Neuronal stem cell (in vitro differentiated cells): ENCODE measurements around the gene BPI.
"Not testable (repeated sequence)": the region's sequence is repeated elsewhere in the genome, so short reads cannot be mapped to it uniquely, and the experiment has no call there.

ENCODE experiments used
- DNase-seq: peaks from one replicate; pipeline ENCODE4 v3.0.0-alpha.2; 2013; ENCODE audit warnings: low spot score
- H2AFZ ChIP-seq: one replicate; pipeline ENCODE4 v1.6.1; 2013; ENCODE audit warnings: mild to moderate bottlenecking, low read length, inconsistent platforms
- H2AK5ac ChIP-seq: 2 replicates; pipeline ENCODE4 v1.6.1; 2013; ENCODE audit warnings: low read depth, mild to moderate bottlenecking, inconsistent platforms, low read length, moderate library complexity, mixed read lengths
- H2BK120ac ChIP-seq: 2 replicates; pipeline ENCODE4 v1.6.1; 2013; ENCODE audit warnings: low read depth, mild to moderate bottlenecking, inconsistent platforms, low read length, moderate library complexity, mixed read lengths
- H2BK12ac ChIP-seq: one replicate; pipeline ENCODE4 v1.6.1; 2013; ENCODE audit warnings: low read length, inconsistent platforms
- H2BK15ac ChIP-seq: 2 replicates; pipeline ENCODE4 v1.6.1; 2013; ENCODE audit warnings: mild to moderate bottlenecking, low read length, inconsistent platforms, mixed read lengths
- H2BK5ac ChIP-seq: one replicate; pipeline ENCODE4 v1.6.1; 2013; ENCODE audit warnings: inconsistent platforms, mild to moderate bottlenecking, low read length, moderate library complexity
- H3K14ac ChIP-seq: one replicate; pipeline ENCODE4 v1.6.1; 2013; ENCODE audit warnings: low read length, inconsistent platforms
- H3K18ac ChIP-seq: 2 replicates; pipeline ENCODE4 v1.6.1; 2013; ENCODE audit warnings: low read length, inconsistent platforms
- H3K23ac ChIP-seq: 2 replicates; pipeline ENCODE4 v1.6.1; 2013; ENCODE audit warnings: low read depth, mild to moderate bottlenecking, mixed read lengths, low read length, inconsistent platforms; ENCODE audit not compliant: poor library complexity
- H3K27ac ChIP-seq: replicated peaks from 3 replicates; pipeline ENCODE4 v1.5.1; 2013; ENCODE audit warnings: low read length, inconsistent platforms
- H3K27me3 ChIP-seq, 3 experiments: 2 replicates each; pipeline ENCODE4 v1.6.1; 2013; ENCODE audit warnings: low read length in 3 of 3, mild to moderate bottlenecking in 2 of 3, inconsistent platforms in 1 of 3, low read depth in 1 of 3, mixed read lengths in 1 of 3, moderate library complexity in 1 of 3; ENCODE audit not compliant: control insufficient read depth in 3 of 3, insufficient read depth in 3 of 3
- H3K36me3 ChIP-seq, 2 donors: replicated peaks in 1 of 2; 2 replicates each; pipeline ENCODE4 v1.6.1; 2013; ENCODE audit warnings: low read length in 2 of 2; ENCODE audit not compliant: control insufficient read depth in 2 of 2, insufficient read depth in 2 of 2
- H3K4ac ChIP-seq: 2 replicates; pipeline ENCODE4 v1.6.1; 2013; ENCODE audit warnings: inconsistent platforms, mild to moderate bottlenecking, low read length, moderate library complexity
- H3K4me1 ChIP-seq, 2 donors: 1 replicate in 1 of 2; 2 replicates in 1 of 2; pipeline ENCODE4 v1.6.1; 2013; ENCODE audit warnings: low read length in 2 of 2, low read depth in 1 of 2; ENCODE audit not compliant: control insufficient read depth in 2 of 2, insufficient read depth in 1 of 2
- H3K4me2 ChIP-seq: one replicate; pipeline ENCODE4 v1.6.1; 2013; ENCODE audit warnings: mild to moderate bottlenecking, low read length, inconsistent platforms; ENCODE audit not compliant: insufficient read depth, poor library complexity, severe bottlenecking
- H3K4me3 ChIP-seq, 2 donors: 2 replicates each; pipeline ENCODE4 v1.5.1; 2013; ENCODE audit warnings: low read length in 2 of 2, mild to moderate bottlenecking in 2 of 2, inconsistent platforms in 1 of 2, moderate library complexity in 1 of 2
- H3K79me1 ChIP-seq: one replicate; pipeline ENCODE4 v1.6.1; 2013; ENCODE audit warnings: low read depth, mild to moderate bottlenecking, inconsistent platforms, low read length, moderate library complexity
- H3K9ac ChIP-seq: one replicate; pipeline ENCODE4 v1.6.1; 2013; ENCODE audit warnings: mild to moderate bottlenecking, low read depth, low read length, inconsistent platforms; ENCODE audit not compliant: poor library complexity
- H3K9me3 ChIP-seq, 2 donors: replicated peaks in 1 of 2; 2 replicates each; pipeline versions ENCODE3 to v1.6.1; 2013; ENCODE audit warnings: low read length in 2 of 2, mild to moderate bottlenecking in 2 of 2, inconsistent platforms in 1 of 2, low read depth in 1 of 2, mixed read lengths in 1 of 2, moderate library complexity in 1 of 2; ENCODE audit not compliant: control insufficient read depth in 2 of 2, insufficient read depth in 1 of 2
- H4K8ac ChIP-seq: one replicate; pipeline ENCODE4 v1.6.1; 2013; ENCODE audit warnings: low read depth, mild to moderate bottlenecking, inconsistent platforms, low read length, moderate library complexity
- H4K91ac ChIP-seq: one replicate; pipeline ENCODE4 v1.6.1; 2013; ENCODE audit warnings: low read length, low read depth, mild to moderate bottlenecking, inconsistent platforms; ENCODE audit not compliant: poor library complexity
- WGBS, 2 donors: extraction: QIAGEN DNeasy Blood & Tissue Kit; methylation state at CpG; one replicate each; pipeline ENCODE4 v1.1.7; 2013; ENCODE audit warnings: missing lambda C conversion rate in 2 of 2, mixed read lengths in 1 of 2; ENCODE audit not compliant: insufficient read length in 2 of 2, insufficient replicate concordance in 1 of 2; ENCODE audit errors: extremely low coverage in 2 of 2; 5-methylcytosine and 5-hydroxymethylcytosine counted together

BPI gene

DNA sequence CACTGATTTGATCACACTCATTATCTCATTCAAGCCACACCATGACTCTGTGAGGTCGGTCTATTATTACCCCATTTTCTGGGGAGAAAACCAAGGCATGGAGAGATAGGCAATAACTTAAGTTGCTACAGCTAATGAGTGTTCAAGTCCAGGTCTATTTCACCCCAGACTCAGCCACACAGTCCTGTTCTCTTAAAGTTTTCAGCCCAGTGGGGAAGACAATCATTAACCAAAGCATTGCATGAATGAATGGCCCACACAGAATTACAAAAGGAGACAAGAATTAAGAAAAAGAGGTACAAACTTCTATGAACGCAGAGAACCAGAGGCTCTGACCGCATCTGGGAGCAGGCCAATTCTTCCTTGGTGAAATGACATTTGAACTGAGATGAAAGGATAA is 7.1 kb downstream of the BPI start:
- Histone ChIP-seq H3K79me1 (no peaks in the 10 kb centered on the region), H2AFZ (no peak overlapping the region), H3K23ac (no peak overlapping the region), H2BK120ac (no peak overlapping the region), H2BK15ac (no peak overlapping the region), H2AK5ac (no peak overlapping the region), H3K4me3 (no peak overlapping the region), H4K8ac (no peak overlapping the region), H3K36me3 (no peaks in the 10 kb centered on the region), H2BK5ac (no peak overlapping the region), H3K4ac (no peak overlapping the region), H2BK12ac (no peak overlapping the region), H3K14ac (no peak overlapping the region), H3K27ac (no peak overlapping the region), H3K18ac (no peak overlapping the region), H3K27me3 (peaks cover 0 to 17% (median 0%) of the 10 kb centered on the region in 3 experiments), H3K9me3 (no peaks in the 10 kb centered on the region), H3K4me1 (peaks cover 0 to 2% of the 10 kb centered on the region in 2 donors), H3K4me2 (no peak overlapping the region), H4K91ac (no peak overlapping the region), H3K9ac (no peak overlapping the region)
- WGBS, 2 donors = no CpG with 5 or more reads among the region's 3 CpGs
- DNase-seq = no peak

DNA sequence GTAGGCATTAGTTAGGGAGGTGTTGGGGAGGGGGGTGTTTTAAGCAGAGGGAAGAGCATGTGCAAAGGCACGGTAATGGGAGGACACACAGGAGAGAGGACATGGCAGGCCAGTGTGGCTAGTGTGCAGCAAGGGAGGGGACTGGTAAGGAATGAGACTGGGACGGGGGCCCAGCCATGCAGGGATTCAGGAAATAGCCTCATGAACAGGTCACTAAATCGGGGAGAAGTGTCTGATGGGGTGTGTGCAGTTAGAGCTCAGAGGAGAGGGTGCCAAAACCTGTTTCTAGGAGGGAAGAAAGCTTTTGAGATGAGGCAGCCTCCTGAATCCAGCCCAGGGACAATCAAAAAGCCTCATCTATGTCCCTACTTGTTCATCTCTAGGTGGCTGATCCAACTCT is 7.5 kb downstream of the BPI start:
- Histone ChIP-seq H3K23ac (no peak overlapping the region), H2BK12ac (no peak overlapping the region), H3K9ac (no peak overlapping the region), H3K27ac (no peak overlapping the region), H3K4me2 (no peak overlapping the region), H2BK120ac (no peak overlapping the region), H3K14ac (no peak overlapping the region), H3K4ac (no peak overlapping the region), H3K4me1 (peaks cover 0 to 2% of the 10 kb centered on the region in 2 donors), H4K8ac (no peak overlapping the region), H2AFZ (no peak overlapping the region), H2BK5ac (no peak overlapping the region), H3K79me1 (no peaks in the 10 kb centered on the region), H4K91ac (no peak overlapping the region), H3K27me3 (peaks cover 0 to 17% (median 0%) of the 10 kb centered on the region in 3 experiments), H3K4me3 (no peak overlapping the region), H2BK15ac (no peak overlapping the region), H3K18ac (no peak overlapping the region), H2AK5ac (no peak overlapping the region), H3K36me3 (no peaks in the 10 kb centered on the region), H3K9me3 (no peaks in the 10 kb centered on the region)
- no peak for DNase-seq
- no CpG with 5 or more reads among the region's 3 CpGs for WGBS, 2 donors

DNA sequence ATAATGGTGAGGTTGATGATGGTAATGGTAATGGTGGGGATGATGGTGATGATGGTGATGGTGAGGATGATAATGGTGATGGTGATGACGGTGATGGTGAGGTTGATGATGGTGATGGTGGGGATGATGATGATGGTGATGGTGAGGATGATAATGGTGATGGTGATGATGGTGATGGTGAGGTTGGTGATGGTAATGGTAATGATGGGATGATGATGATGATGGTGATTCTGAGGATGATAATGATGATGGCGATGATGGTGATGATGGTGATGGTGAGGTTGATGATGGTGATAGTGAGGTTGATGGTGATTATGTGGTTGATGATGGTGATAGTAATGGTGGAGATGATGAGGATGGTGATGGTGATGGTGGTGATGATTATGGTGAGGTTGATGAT is 9.7 kb downstream of the BPI start:
- Histone ChIP-seq H3K9ac (peak overlapping the region; percentile 54), H4K91ac (no peak overlapping the region), H2AK5ac (no peak overlapping the region), H3K18ac (no peak overlapping the region), H3K14ac (no peak overlapping the region), H3K23ac (no peak overlapping the region), H4K8ac (no peak overlapping the region), H3K36me3 (no peaks in the 10 kb centered on the region), H3K4me3 (peak overlapping the region in 1 of 2 donors; percentile 6), H3K4me2 (no peak overlapping the region), H3K27ac (no peak overlapping the region), H2BK15ac (no peak overlapping the region), H3K4me1 (peaks cover 0 to 2% of the 10 kb centered on the region in 2 donors), H3K27me3 (peaks cover 0 to 16% (median 0%) of the 10 kb centered on the region in 3 experiments), H2BK120ac (no peak overlapping the region), H2BK5ac (no peak overlapping the region), H3K9me3 (no peaks in the 10 kb centered on the region), H2BK12ac (no peak overlapping the region), H2AFZ (no peak overlapping the region), H3K4ac (no peak overlapping the region), H3K79me1 (no peaks in the 10 kb centered on the region)
- DNase-seq = no peak
- 100% methylated on average over 1 to 2 of the region's 2 CpGs for WGBS, 2 donors

DNA sequence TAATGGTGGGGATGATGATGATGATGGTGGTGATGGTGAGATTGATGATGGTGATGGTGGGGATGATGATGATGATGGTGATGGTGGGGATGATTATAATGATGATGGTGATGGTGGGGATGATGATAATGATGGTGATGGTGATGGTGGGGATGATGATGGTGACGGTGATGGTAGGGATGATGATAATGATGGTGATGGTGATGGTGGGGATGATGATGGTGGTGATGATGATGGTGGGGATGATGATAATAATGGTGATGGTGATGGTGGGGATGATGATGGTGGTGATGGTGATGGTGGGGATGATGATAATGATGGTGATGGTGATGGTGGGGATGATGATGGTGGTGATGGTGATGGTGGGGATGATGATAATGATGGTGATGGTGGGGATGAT is 10.4 kb downstream of the BPI start:
- H3K4me3 ChIP-seq, H2BK5ac ChIP-seq, H3K27ac ChIP-seq, H2BK12ac ChIP-seq, H3K4me2 ChIP-seq, H3K79me1 ChIP-seq, H3K14ac ChIP-seq, H4K91ac ChIP-seq, H2AFZ ChIP-seq, H3K18ac ChIP-seq, H3K4ac ChIP-seq, H2AK5ac ChIP-seq, H4K8ac ChIP-seq, H3K23ac ChIP-seq, H3K9me3 ChIP-seq, H3K4me1 ChIP-seq, H2BK120ac ChIP-seq, H2BK15ac ChIP-seq, DNase-seq, H3K36me3 ChIP-seq, H3K9ac ChIP-seq: not testable (repeated sequence)
- 100% methylated on average over 1 of the region's 1 CpG; no CpG with 5 or more reads in 1 of the 2 donors for WGBS, 2 donors
- H3K27me3 ChIP-seq = peaks cover 0 to 11% (median 0%) of the 10 kb centered on the region in 3 experiments
